OCI-LY1 (cell line): ENCODE measurements around the gene MAPRE3.

Source experiments
- CTCF ChIP-seq: fragments of 200-600 bp; sonication (generic), shearing (Covaris generic); IDR thresholded peaks from 2 replicates; pipeline ENCODE4 v1.5.1; 2017; ENCODE audit warnings: mild to moderate bottlenecking, antibody characterized with exemption, low read length, moderate library complexity, mixed read lengths
- EZH2 ChIP-seq: fragments of 200-600 bp; sonication (generic), shearing (Covaris generic); IDR thresholded peaks from 2 replicates; pipeline ENCODE4 v1.8.0; 2017; ENCODE audit warnings: borderline replicate concordance, mixed run types, mild to moderate bottlenecking, antibody characterized with exemption, low read length, moderate library complexity, mixed read lengths

- TF ChIP-seq EZH2 (no peak), CTCF (no peak)
These were observed 72.7 kb downstream of the MAPRE3 start for GRCh38 chr2:27042985-27043634.
